BLaER1 treated with 17β-estradiol and CSF1 and Interleukin-3, amounts not matched to agents 10 nM and 100 nM (cell line): Measurements from ENCODE around the gene RBMS2.

Experiments used
- H3K27ac ChIP-seq, 11 experiments: shearing (Covaris generic); formaldehyde crosslinking; 2 replicates each; pipeline ENCODE4 v1.8.1; 2022
- H3K27me3 ChIP-seq, 11 experiments: shearing (Covaris generic); formaldehyde crosslinking; 2 replicates each; pipeline ENCODE4 v1.8.1; 2022
- H3K36me3 ChIP-seq, 11 experiments: shearing (Covaris generic); formaldehyde crosslinking; 2 replicates each; pipeline ENCODE4 v1.8.1; 2022
- H3K4me1 ChIP-seq, 10 experiments: shearing (Covaris generic); formaldehyde crosslinking; 2 replicates each; pipeline ENCODE4 v1.8.1; 2022
- H3K4me2 ChIP-seq, 11 experiments: shearing (Covaris generic); formaldehyde crosslinking; 2 replicates each; pipeline ENCODE4 v1.8.1; 2022
- H3K4me3 ChIP-seq, 10 experiments: shearing (Covaris generic); formaldehyde crosslinking; 2 replicates each; pipeline ENCODE4 v1.8.1; 2022
- H3K9ac ChIP-seq, 11 experiments: shearing (Covaris generic); formaldehyde crosslinking; 2 replicates each; pipeline ENCODE4 v1.8.1; 2022
- H3K9me3 ChIP-seq, 11 experiments: shearing (Covaris generic); formaldehyde crosslinking; replicated peaks in 1 of 11; 2 replicates each; pipeline ENCODE4 v1.8.1; 2022
- H4K20me1 ChIP-seq, 11 experiments: shearing (Covaris generic); formaldehyde crosslinking; 2 replicates each; pipeline ENCODE4 v1.8.1; 2022
- Cebpa-rat ChIP-seq, 11 experiments: shearing (Covaris generic); IDR thresholded peaks; 2 replicates each; pipeline ENCODE4 v1.8.1; 2022

RBMS2 gene

GRCh38 chr12:56589783-56590182 is 68.2 kb downstream of the RBMS2 start:
- peaks cover 0 to 15% (median 5%) of the 10 kb centered on the region in 11 experiments; a peak in 8 of 22 replicates for H4K20me1 ChIP-seq
- no peaks in the 10 kb centered on the region for H3K27me3 ChIP-seq
- peaks cover 0 to 9% (median 3%) of the 10 kb centered on the region in 10 experiments; a peak in 8 of 20 replicates for H3K4me1 ChIP-seq
- H3K36me3 ChIP-seq, result peaks cover 3 to 35% (median 21%) of the 10 kb centered on the region in 11 experiments; a peak in 17 of 22 replicates
- no peak for TF ChIP-seq Cebpa-rat (IDR thresholded peaks at IDR 0.05)
- H3K9ac ChIP-seq, result 0 out of 22 replicates have a peak overlapping the region, but pooled peaks of 2 of the 11 experiments have one; percentile 9 to 26
- no peaks in the 10 kb centered on the region for H3K9me3 ChIP-seq
- H3K4me3 ChIP-seq, result no peak overlapping the region
- H3K27ac ChIP-seq, result no peak overlapping the region
- no peak overlapping the region for H3K4me2 ChIP-seq

GRCh38 chr12:56590237-56590830 is 68.7 kb downstream of the RBMS2 start:
- peaks cover 8 to 40% (median 25%) of the 10 kb centered on the region in 11 experiments; a peak in 21 of 22 replicates for H3K36me3 ChIP-seq
- no peak for TF ChIP-seq Cebpa-rat (IDR thresholded peaks at IDR 0.05)
- no peaks in the 10 kb centered on the region for H3K9me3 ChIP-seq
- H3K9ac ChIP-seq, result 0 out of 22 replicates have a peak overlapping the region, but pooled peaks of 2 of the 11 experiments have one; percentile 9 to 26
- no peaks in the 10 kb centered on the region for H3K27me3 ChIP-seq
- H3K4me3 ChIP-seq, result no peak overlapping the region
- H4K20me1 ChIP-seq, result peaks cover 0 to 21% (median 10%) of the 10 kb centered on the region in 11 experiments; a peak in 8 of 22 replicates
- no peak overlapping the region for H3K27ac ChIP-seq
- peaks cover 0 to 9% (median 3%) of the 10 kb centered on the region in 10 experiments; a peak in 8 of 20 replicates for H3K4me1 ChIP-seq
- H3K4me2 ChIP-seq, result no peak overlapping the region

- H4K20me1 ChIP-seq, result peaks cover 0 to 29% (median 14%) of the 10 kb centered on the region in 11 experiments; a peak in 8 of 22 replicates
- no peak for TF ChIP-seq Cebpa-rat (IDR thresholded peaks at IDR 0.05)
- H3K4me2 ChIP-seq, result no peak overlapping the region
- peaks cover 14 to 48% (median 33%) of the 10 kb centered on the region in 11 experiments; a peak in 21 of 22 replicates for H3K36me3 ChIP-seq
- H3K27me3 ChIP-seq, result no peaks in the 10 kb centered on the region
- no peaks in the 10 kb centered on the region for H3K9me3 ChIP-seq
- no peak overlapping the region for H3K27ac ChIP-seq
- 0 out of 22 replicates have a peak overlapping the region, but pooled peaks of 1 of the 11 experiments have one; percentile 17 for H3K9ac ChIP-seq
- peaks cover 0 to 9% (median 3%) of the 10 kb centered on the region in 10 experiments; a peak in 8 of 20 replicates for H3K4me1 ChIP-seq
- H3K4me3 ChIP-seq, result no peak overlapping the region
These were observed 69.5 kb downstream of the RBMS2 start for GRCh38 chr12:56591126-56591525.

GRCh38 chr12:56591961-56592360 is 70.3 kb downstream of the RBMS2 start:
- Histone ChIP-seq H3K4me1 (peaks cover 0 to 9% (median 3%) of the 10 kb centered on the region in 10 experiments; a peak in 8 of 20 replicates), H3K27ac (no peak overlapping the region), H3K27me3 (no peaks in the 10 kb centered on the region), H3K9ac (no peak overlapping the region), H3K36me3 (peaks cover 23 to 56% (median 38%) of the 10 kb centered on the region in 11 experiments), H3K9me3 (no peaks in the 10 kb centered on the region), H4K20me1 (peaks cover 0 to 37% (median 18%) of the 10 kb centered on the region in 11 experiments; a peak in 9 of 22 replicates), H3K4me2 (no peak overlapping the region), H3K4me3 (no peak overlapping the region)
- TF ChIP-seq Cebpa-rat (IDR thresholded peaks at IDR 0.05), result no peak

GRCh38 chr12:56593909-56594621 is 72.4 kb downstream of the RBMS2 start:
- peak overlapping the region in 2 of 11 experiments; percentile 12 to 13; a peak in 1 of 22 replicates for H3K9ac ChIP-seq
- peaks cover 0 to 9% (median 3%) of the 10 kb centered on the region in 10 experiments; a peak in 8 of 20 replicates for H3K4me1 ChIP-seq
- H3K4me2 ChIP-seq, result no peak overlapping the region
- peaks cover 0 to 54% (median 24%) of the 10 kb centered on the region in 11 experiments; a peak in 11 of 22 replicates for H4K20me1 ChIP-seq
- no peak for TF ChIP-seq Cebpa-rat (IDR thresholded peaks at IDR 0.05)
- no peak overlapping the region for H3K4me3 ChIP-seq
- no peak overlapping the region for H3K27ac ChIP-seq
- no peaks in the 10 kb centered on the region for H3K27me3 ChIP-seq
- H3K36me3 ChIP-seq, result peaks cover 40 to 57% (median 44%) of the 10 kb centered on the region in 11 experiments
- no peaks in the 10 kb centered on the region for H3K9me3 ChIP-seq

GRCh38 chr12:56596815-56597214 is 75.2 kb downstream of the RBMS2 start:
- no peaks in the 10 kb centered on the region for H3K9me3 ChIP-seq
- no peak overlapping the region for H3K4me2 ChIP-seq
- H4K20me1 ChIP-seq, result peaks cover 0 to 77% (median 26%) of the 10 kb centered on the region in 11 experiments; a peak in 14 of 22 replicates
- H3K4me1 ChIP-seq, result peaks cover 0 to 8% (median 2%) of the 10 kb centered on the region in 10 experiments; a peak in 6 of 20 replicates
- H3K4me3 ChIP-seq, result no peak overlapping the region
- no peak overlapping the region for H3K27ac ChIP-seq
- peak overlapping the region in 1 of 11 experiments; percentile 11; a peak in 1 of 22 replicates for H3K9ac ChIP-seq
- H3K36me3 ChIP-seq, result peaks cover 67 to 85% (median 72%) of the 10 kb centered on the region in 11 experiments
- H3K27me3 ChIP-seq, result no peaks in the 10 kb centered on the region
- no peak for TF ChIP-seq Cebpa-rat (IDR thresholded peaks at IDR 0.05)

- no peaks in the 10 kb centered on the region for H3K27me3 ChIP-seq
- peaks cover 0 to 95% (median 38%) of the 10 kb centered on the region in 11 experiments; a peak in 15 of 22 replicates for H4K20me1 ChIP-seq
- H3K27ac ChIP-seq, result no peak overlapping the region
- no peak overlapping the region for H3K4me3 ChIP-seq
- H3K4me1 ChIP-seq, result peaks cover 0 to 8% (median 2%) of the 10 kb centered on the region in 10 experiments; a peak in 6 of 20 replicates
- H3K4me2 ChIP-seq, result no peak overlapping the region
- no peak for TF ChIP-seq Cebpa-rat (IDR thresholded peaks at IDR 0.05)
- H3K36me3 ChIP-seq, result peaks cover 84 to 100% (median 91%) of the 10 kb centered on the region in 11 experiments
- H3K9me3 ChIP-seq, result no peaks in the 10 kb centered on the region
- H3K9ac ChIP-seq, result no peak overlapping the region
These were observed 77.4 kb downstream of the RBMS2 start for GRCh38 chr12:56599041-56599440.

GRCh38 chr12:56599797-56600196 is 78.2 kb downstream of the RBMS2 start:
- no peaks in the 10 kb centered on the region for H3K27me3 ChIP-seq
- no peak overlapping the region for H3K27ac ChIP-seq
- H3K4me2 ChIP-seq, result no peak overlapping the region
- H3K9ac ChIP-seq, result no peak overlapping the region; a peak in 1 of 22 replicates
- H3K4me3 ChIP-seq, result no peak overlapping the region
- H3K4me1 ChIP-seq, result peaks cover 0 to 1% (median 0%) of the 10 kb centered on the region in 10 experiments; a peak in 3 of 20 replicates
- H4K20me1 ChIP-seq, result peaks cover 4 to 94% (median 40%) of the 10 kb centered on the region in 11 experiments; a peak in 16 of 22 replicates
- no peak for TF ChIP-seq Cebpa-rat (IDR thresholded peaks at IDR 0.05)
- H3K36me3 ChIP-seq, result peaks cover 92 to 100% (median 98%) of the 10 kb centered on the region in 11 experiments
- H3K9me3 ChIP-seq, result no peaks in the 10 kb centered on the region

- Histone ChIP-seq H3K27me3 (no peaks in the 10 kb centered on the region), H3K4me1 (no peaks in the 10 kb centered on the region), H3K4me3 (no peak overlapping the region), H4K20me1 (peaks cover 4 to 93% (median 35%) of the 10 kb centered on the region in 11 experiments; a peak in 16 of 22 replicates), H3K27ac (no peak overlapping the region), H3K9ac (no peak overlapping the region), H3K9me3 (no peaks in the 10 kb centered on the region), H3K4me2 (no peak overlapping the region), H3K36me3 (peaks cover 97 to 100% (median 98%) of the 10 kb centered on the region in 11 experiments)
- no peak for TF ChIP-seq Cebpa-rat (IDR thresholded peaks at IDR 0.05)
These were observed 79.1 kb downstream of the RBMS2 start for GRCh38 chr12:56600753-56601152.
